ENCODE measurements around the gene DUSP1.

GRCh38 chr5:172801179-172801671, 30.2 kb upstream of the DUSP1 start:
- TF ChIP-seq CTCF (IDR thresholded peaks at IDR 0.05) = no peak
- TF ChIP-seq EP300 (IDR thresholded peaks at IDR 0.05) = no peak
- TF ChIP-seq POLR2A (IDR thresholded peaks at IDR 0.05) = no peak
- peak in 1 of 2 donors; percentile 58 for TF ChIP-seq POLR2AphosphoS5 (IDR thresholded peaks at IDR 0.05)

Measured in upper lobe of left lung (tissue), 4 donors.